Fibroblast of skin of left biceps (primary cell): Measurements from ENCODE around the gene NLRP9.
"Not testable (repeated sequence)": the region's sequence is repeated elsewhere in the genome, so short reads cannot be mapped to it uniquely, and the experiment has no call there.

Experiments
- DNase-seq, 2 experiments: peaks; one replicate each; pipeline ENCODE4 v3.0.0-alpha.2; 2013; ENCODE audit warnings: low read depth in 2 of 2

NLRP9 gene

GRCh38 chr19:55738302-55738701 lies at the start of gene NLRP9:
TSS of gene NLRP9 (minus strand) at chr19:55738402. CDS start at chr19:55738374, 28 bp downstream.
- DNase-seq = no peak

GRCh38 chr19:55781112-55781511 lies 42.9 kb upstream of the NLRP9 start:
- DNase-seq = no peak

GRCh38 chr19:55778331-55778730 lies 40.1 kb upstream of the NLRP9 start:
- DNase-seq = no peak

GRCh38 chr19:55777528-55777927 lies 39.3 kb upstream of the NLRP9 start:
- DNase-seq = no peak

GRCh38 chr19:55769632-55770031 lies 31.4 kb upstream of the NLRP9 start:
- DNase-seq = not testable (repeated sequence)

- DNase-seq = not testable (repeated sequence)
Observed at GRCh38 chr19:55768818-55769217, 30.6 kb upstream of the NLRP9 start, which contains the start of gene RFPL4AL1. TSS of gene RFPL4AL1 (plus strand) at chr19:55769118. CDS start at chr19:55771805, 2,687 bp downstream.

- DNase-seq = no peak
Observed at GRCh38 chr19:55766466-55766865, 28.3 kb upstream of the NLRP9 start.

GRCh38 chr19:55758797-55759196 lies 20.6 kb upstream of the NLRP9 start, which contains the start of gene RFPL4A:
TSS of gene RFPL4A (plus strand) at chr19:55759097. CDS start at chr19:55761801, 2,704 bp downstream.
- not testable (repeated sequence) for DNase-seq

GRCh38 chr19:55756808-55757207 lies 18.6 kb upstream of the NLRP9 start:
- DNase-seq = not testable (repeated sequence)

GRCh38 chr19:55753401-55753800 lies 15.2 kb upstream of the NLRP9 start:
- no peak for DNase-seq

- no peak for DNase-seq
Observed at GRCh38 chr19:55750715-55751114, 12.5 kb upstream of the NLRP9 start.

- not testable (repeated sequence) for DNase-seq
Observed at GRCh38 chr19:55730378-55730777, 7.8 kb downstream of the NLRP9 start.

- DNase-seq = no peak
Observed at GRCh38 chr19:55723491-55723890, 14.7 kb downstream of the NLRP9 start.

- DNase-seq = no peak
Observed at GRCh38 chr19:55720801-55721200, 17.4 kb downstream of the NLRP9 start.

GRCh38 chr19:55720214-55720746 lies 17.9 kb downstream of the NLRP9 start:
- no peak for DNase-seq

GRCh38 chr19:55717879-55718711 lies 20.1 kb downstream of the NLRP9 start:
- not testable (repeated sequence) for DNase-seq

- DNase-seq = no peak
Observed at GRCh38 chr19:55717251-55717650, 21.0 kb downstream of the NLRP9 start.

GRCh38 chr19:55716531-55716930 lies 21.7 kb downstream of the NLRP9 start:
- no peak for DNase-seq

GRCh38 chr19:55712804-55713631 lies 25.2 kb downstream of the NLRP9 start:
- no peak for DNase-seq

GRCh38 chr19:55711719-55712118 lies 26.5 kb downstream of the NLRP9 start:
- no peak for DNase-seq

GRCh38 chr19:55705972-55706371 lies 32.2 kb downstream of the NLRP9 start:
- DNase-seq = no peak
